ENCODE data around the gene FAM124B.

The FAM124B gene

DNA sequence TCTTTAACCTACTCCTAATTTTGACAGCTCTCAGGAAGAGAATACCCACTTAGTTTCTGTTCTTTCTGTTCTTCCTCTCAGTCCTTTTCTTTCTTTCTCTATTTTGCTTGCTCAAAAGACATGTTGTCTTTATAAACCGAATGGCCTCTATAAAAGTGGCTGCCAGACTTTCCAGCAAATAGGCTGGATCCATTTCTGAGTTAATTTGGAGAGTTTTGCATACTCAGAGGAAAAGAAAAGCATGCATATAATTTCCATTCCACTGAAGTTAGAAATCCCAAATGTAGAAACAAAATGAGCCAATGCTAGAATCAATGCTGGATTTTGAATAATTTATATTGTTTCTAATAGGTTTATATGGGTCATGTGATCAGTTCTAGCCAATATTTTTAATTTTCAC, 65.9 kb downstream of the FAM124B start:
- no peak for DNase-seq (ENCODE audit: low read depth in 2 of 2)

- no peak for DNase-seq (ENCODE audit: low read depth in 2 of 2)
Measured at GRCh38 chr2:224334726-224335125, 67.2 kb downstream of the FAM124B start.

GRCh38 chr2:224333726-224334482, 68.0 kb downstream of the FAM124B start:
- no peak for DNase-seq (ENCODE audit: low read depth in 2 of 2)

GRCh38 chr2:224331698-224332097, 70.2 kb downstream of the FAM124B start:
- no peak for DNase-seq (ENCODE audit: low read depth in 2 of 2)

GRCh38 chr2:224328798-224329197, 73.1 kb downstream of the FAM124B start:
- DNase-seq (ENCODE audit: low read depth in 2 of 2): no peak
